Liver (tissue), 3 donors: Measurements from ENCODE around the gene ERFL.

Experiments
- CTCF ChIP-seq: fragments of 150-350 bp; IDR thresholded peaks from 2 replicates; pipeline ENCODE4 v1.5.1; 2017; ENCODE audit warnings: improper control_type of control experiment, low read depth, low read length; ENCODE audit not compliant: missing input control
- GABPA ChIP-seq, 2 donors: IDR thresholded peaks in 1 of 2; conservative IDR thresholded peaks in 1 of 2; 2 replicates each; pipeline ENCODE4 v1.6.1; 2016; ENCODE audit warnings: antibody characterized with exemption in 2 of 2, mild to moderate bottlenecking in 1 of 2, moderate library complexity in 1 of 2
- RAD21 ChIP-seq, 2 donors: IDR thresholded peaks; 2 replicates each; pipeline ENCODE4 v1.6.1; 2016; ENCODE audit warnings: antibody characterized with exemption in 2 of 2, mild to moderate bottlenecking in 2 of 2
- donor health status: healthy.
- donor health status: healthy.

GRCh38 chr19:41932720-41933332 lies 4.6 kb upstream of the ERFL start:
- TF ChIP-seq CTCF (no peak), GABPA (IDR thresholded peaks at IDR 0.05 in 1 of 2, conservative IDR thresholded peaks at IDR 0.05 in 1 of 2) (no peak), RAD21 (IDR thresholded peaks at IDR 0.05) (no peak)
